ENCODE measurements around the gene CFAP20DC.
A peak's percentile ranks its signal among the peaks of the same experiment; 100 is the strongest.
"Not testable (repeated sequence)": the region's sequence is repeated elsewhere in the genome, so short reads cannot be mapped to it uniquely, and the experiment has no call there.

CFAP20DC gene

GRCh38 chr3:58962040-58962651, 87.7 kb downstream of the CFAP20DC start:
- DNase-seq, result no peak

GRCh38 chr3:58955308-58955707, 94.5 kb downstream of the CFAP20DC start:
- DNase-seq, result peak; percentile 5

GRCh38 chr3:58953288-58953687, 96.5 kb downstream of the CFAP20DC start:
- no peak for DNase-seq

- DNase-seq, result peak; percentile 11
Observed at GRCh38 chr3:58952128-58952917, 97.5 kb downstream of the CFAP20DC start.

- DNase-seq, result no peak
Observed at GRCh38 chr3:58948018-58948417, 101.8 kb downstream of the CFAP20DC start.

- DNase-seq, result no peak
Observed at GRCh38 chr3:58946875-58947274, 103.0 kb downstream of the CFAP20DC start.

- DNase-seq, result no peak
Observed at GRCh38 chr3:58938057-58938456, 111.8 kb downstream of the CFAP20DC start.

GRCh38 chr3:58924578-58924977, 125.2 kb downstream of the CFAP20DC start:
- no peak for DNase-seq

- peak; percentile 4 for DNase-seq
Observed at GRCh38 chr3:58900386-58900785, 149.4 kb downstream of the CFAP20DC start.

GRCh38 chr3:58899953-58900298, 149.9 kb downstream of the CFAP20DC start:
- DNase-seq, result peak; percentile 11

- no peak for DNase-seq
Observed at GRCh38 chr3:58899159-58899952, 150.5 kb downstream of the CFAP20DC start.

- DNase-seq, result no peak
Observed at GRCh38 chr3:58898513-58898912, 151.3 kb downstream of the CFAP20DC start.

GRCh38 chr3:58897646-58898045, 152.2 kb downstream of the CFAP20DC start:
- no peak for DNase-seq

GRCh38 chr3:58895678-58896077, 154.1 kb downstream of the CFAP20DC start:
- DNase-seq, result not testable (repeated sequence)

GRCh38 chr3:58892526-58892925, 157.3 kb downstream of the CFAP20DC start:
- not testable (repeated sequence) for DNase-seq

GRCh38 chr3:58888087-58888486, 161.7 kb downstream of the CFAP20DC start:
- no peak for DNase-seq

GRCh38 chr3:58884453-58884852, 165.4 kb downstream of the CFAP20DC start:
- no peak for DNase-seq

- no peak for DNase-seq
Observed at GRCh38 chr3:58880182-58880581, 169.6 kb downstream of the CFAP20DC start.

- no peak for DNase-seq
Observed at GRCh38 chr3:58874795-58875194, 175.0 kb downstream of the CFAP20DC start.

GRCh38 chr3:58874248-58874741, 175.5 kb downstream of the CFAP20DC start:
- DNase-seq, result no peak

GRCh38 chr3:58868097-58868779, 181.6 kb downstream of the CFAP20DC start:
- no peak for DNase-seq

- DNase-seq, result no peak
Observed at GRCh38 chr3:58867621-58868020, 182.2 kb downstream of the CFAP20DC start.

GRCh38 chr3:58866079-58866478, 183.7 kb downstream of the CFAP20DC start:
- no peak for DNase-seq

All from eye (tissue), 1 donor.